M059J (cell line): ENCODE results near the gene OSBPL3. TPM values are rescaled to one million over a fixed set of nuclear protein-coding genes. Genes with fewer than 3 reads are reported as not detected.
"Not testable (repeated sequence)": the region's sequence is repeated elsewhere in the genome, so short reads cannot be mapped to it uniquely, and the experiment has no call there.

Source experiments
- DNase-seq: peaks from one replicate; pipeline ENCODE4 v3.0.0-alpha.2; 2012; ENCODE audit warnings: low read depth
- total RNA-seq: library from RNA; depleted of rRNA; stranded (reverse); fragments of >200 nt; shearing (Covaris generic); gene quantifications from 2 replicates; pipeline ENCODE4 v1.2.3, GENCODE V29; 2014

The OSBPL3 gene
- total RNA-seq, 1 experiment from 2014 or later, result 15.4 TPM

GRCh38 chr7:24920451-24921361 is 59.3 kb downstream of the OSBPL3 start:
- no peak for DNase-seq

- DNase-seq, result peak; percentile 38
Measured at GRCh38 chr7:24917510-24918239, 62.3 kb downstream of the OSBPL3 start.

GRCh38 chr7:24916463-24917040 is 63.4 kb downstream of the OSBPL3 start:
- no peak for DNase-seq

GRCh38 chr7:24914465-24914859 is 65.5 kb downstream of the OSBPL3 start:
- no peak for DNase-seq

GRCh38 chr7:24913801-24914464 is 66.0 kb downstream of the OSBPL3 start:
- no peak for DNase-seq

- DNase-seq, result no peak
Measured at GRCh38 chr7:24912874-24913514, 67.0 kb downstream of the OSBPL3 start.

GRCh38 chr7:24912424-24912823 is 67.6 kb downstream of the OSBPL3 start:
- DNase-seq, result no peak

GRCh38 chr7:24911213-24911603 is 68.8 kb downstream of the OSBPL3 start:
- no peak for DNase-seq

GRCh38 chr7:24910551-24911212 is 69.3 kb downstream of the OSBPL3 start:
- no peak for DNase-seq

GRCh38 chr7:24908727-24909126 is 71.3 kb downstream of the OSBPL3 start:
- DNase-seq, result no peak

- no peak for DNase-seq
Measured at GRCh38 chr7:24908166-24908565, 71.8 kb downstream of the OSBPL3 start.

- peak; percentile 93 for DNase-seq
Measured at GRCh38 chr7:24907311-24907886, 72.6 kb downstream of the OSBPL3 start.

GRCh38 chr7:24905996-24906770 is 73.8 kb downstream of the OSBPL3 start:
- peak; percentile 88 for DNase-seq

GRCh38 chr7:24903992-24904391 is 76.0 kb downstream of the OSBPL3 start:
- DNase-seq, result not testable (repeated sequence)

- no peak for DNase-seq
Measured at GRCh38 chr7:24903559-24903958, 76.4 kb downstream of the OSBPL3 start.

- DNase-seq, result no peak
Measured at GRCh38 chr7:24902931-24903330, 77.0 kb downstream of the OSBPL3 start.

GRCh38 chr7:24902276-24902675 is 77.7 kb downstream of the OSBPL3 start:
- no peak for DNase-seq

- DNase-seq, result no peak
Measured at GRCh38 chr7:24899905-24900304, 80.1 kb downstream of the OSBPL3 start.

- no peak for DNase-seq
Measured at GRCh38 chr7:24899161-24899560, 80.8 kb downstream of the OSBPL3 start.

- DNase-seq, result peak; percentile 88
Measured at GRCh38 chr7:24898691-24899090, 81.3 kb downstream of the OSBPL3 start.
